Activated B cell treated with CpG ODN at 0.5 μM for 24 hours (primary cell): ENCODE measurements around the gene THEMIS. TPM values are rescaled to one million over a fixed set of nuclear protein-coding genes. Genes with fewer than 3 reads are reported as not detected.
"Not testable (repeated sequence)": the region's sequence is repeated elsewhere in the genome, so short reads cannot be mapped to it uniquely, and the experiment has no call there.

Source experiments
- ATAC-seq: fragments of 200-7000 bp; cut with Tn5 transposase; one replicate; pipeline ENCODE4 v1.10.0; 2021; ENCODE audit warnings: low read depth, mild to moderate bottlenecking, moderate library complexity
- CTCF ChIA-PET: fragments of 350-600 bp; sonication (Branson Sonifier 250); formaldehyde crosslinking; loops from one replicate; lab custom pipeline; 2021; ENCODE audit warnings: antibody characterized with exemption; lab: Charles Lee
- POLR2A ChIA-PET: fragments of 350-600 bp; sonication (Branson Sonifier 250); formaldehyde crosslinking; loops from one replicate; lab custom pipeline; 2021; ENCODE audit warnings: antibody characterized with exemption; lab: Charles Lee
- DNase-seq: peaks from one replicate; pipeline ENCODE4 v3.0.0; 2022
- H3K27ac Mint-ChIP-seq: one replicate; pipeline ENCODE4 v1.8.0; 2020; ENCODE audit warnings: mixed read lengths
- H3K27me3 Mint-ChIP-seq: one replicate; pipeline ENCODE4 v1.8.0; 2021; ENCODE audit warnings: mixed read lengths
- H3K36me3 Mint-ChIP-seq: one replicate; pipeline ENCODE4 v1.8.0; 2021; ENCODE audit warnings: low read depth, mixed read lengths
- H3K4me1 Mint-ChIP-seq: one replicate; pipeline ENCODE4 v1.8.0; 2021; ENCODE audit warnings: mixed read lengths
- H3K4me3 Mint-ChIP-seq: one replicate; pipeline ENCODE4 v1.8.0; 2020; ENCODE audit warnings: mild to moderate bottlenecking, mixed read lengths
- H3K9me3 Mint-ChIP-seq: one replicate; pipeline ENCODE4 v1.8.0; 2020; ENCODE audit warnings: mixed read lengths
- CTCF ChIP-seq: fragments of 200-600 bp; IDR thresholded peaks from one replicate; pipeline ENCODE4 v1.8.0; 2022; ENCODE audit warnings: antibody characterized with exemption, mild to moderate bottlenecking
- intact Hi-C: fragments of 100-400 bp; cut with micrococcal nuclease; formaldehyde crosslinking; loops from one replicate; pipeline ENCODE4 v1.15.1; 2024
- total RNA-seq: library from RNA; stranded (reverse); gene quantifications from 2 replicates; pipeline ENCODE4 v1.2.3, GENCODE V29; 2022

Gene THEMIS
- total RNA-seq, 1 donor from 2014 or later: not detected

GRCh38 chr6:127886603-127887002, 14.3 kb downstream of the THEMIS start:
- DNase-seq (no peak), ATAC-seq (no peak)
- H3K4me3 Mint-ChIP-seq: no peak overlapping the region
- POLR2A ChIA-PET: no interaction called here
- H3K4me1 Mint-ChIP-seq: no peaks in the 10 kb centered on the region
- intact Hi-C loops: no loop called here
- no peaks in the 10 kb centered on the region for H3K27me3 Mint-ChIP-seq
- no peaks in the 10 kb centered on the region for H3K9me3 Mint-ChIP-seq
- TF ChIP-seq CTCF: no peak
- H3K27ac Mint-ChIP-seq: no peak overlapping the region
- CTCF ChIA-PET: no interaction called here
- no peaks in the 10 kb centered on the region for H3K36me3 Mint-ChIP-seq

- no peak for TF ChIP-seq CTCF
- POLR2A ChIA-PET: no interaction called here
- no peaks in the 10 kb centered on the region for H3K4me1 Mint-ChIP-seq
- intact Hi-C loops: no loop called here
- CTCF ChIA-PET: no interaction called here
- no peak for DNase-seq
- no peaks in the 10 kb centered on the region for H3K9me3 Mint-ChIP-seq
- ATAC-seq: no peak
- no peaks in the 10 kb centered on the region for H3K27me3 Mint-ChIP-seq
- H3K4me3 Mint-ChIP-seq: no peak overlapping the region
- H3K27ac Mint-ChIP-seq: no peak overlapping the region
- no peaks in the 10 kb centered on the region for H3K36me3 Mint-ChIP-seq
Observed at GRCh38 chr6:127884134-127884533, 16.7 kb downstream of the THEMIS start.

- intact Hi-C loops, H3K4me1 Mint-ChIP-seq, ATAC-seq, POLR2A ChIA-PET, H3K36me3 Mint-ChIP-seq, CTCF ChIA-PET, H3K4me3 Mint-ChIP-seq, H3K27ac Mint-ChIP-seq, H3K9me3 Mint-ChIP-seq, DNase-seq, H3K27me3 Mint-ChIP-seq: not testable (repeated sequence)
Observed at GRCh38 chr6:127881949-127882348, 18.9 kb downstream of the THEMIS start.

GRCh38 chr6:127880429-127880828, 20.4 kb downstream of the THEMIS start:
- H3K27me3 Mint-ChIP-seq: no peaks in the 10 kb centered on the region
- H3K9me3 Mint-ChIP-seq: no peaks in the 10 kb centered on the region
- no peak overlapping the region for H3K27ac Mint-ChIP-seq
- H3K36me3 Mint-ChIP-seq: no peaks in the 10 kb centered on the region
- no peak for TF ChIP-seq CTCF
- H3K4me3 Mint-ChIP-seq: no peak overlapping the region
- DNase-seq (no peak), ATAC-seq (no peak)
- ChIA-PET POLR2A (no interaction called here), CTCF (no interaction called here)
- H3K4me1 Mint-ChIP-seq: no peaks in the 10 kb centered on the region
- intact Hi-C loops: no loop called here

- ATAC-seq (no peak), DNase-seq (no peak)
- no peaks in the 10 kb centered on the region for H3K9me3 Mint-ChIP-seq
- no peak overlapping the region for H3K4me3 Mint-ChIP-seq
- H3K27me3 Mint-ChIP-seq: no peaks in the 10 kb centered on the region
- intact Hi-C loops: no loop called here
- no peaks in the 10 kb centered on the region for H3K36me3 Mint-ChIP-seq
- no peak overlapping the region for H3K27ac Mint-ChIP-seq
- ChIA-PET POLR2A (no interaction called here), CTCF (no interaction called here)
- TF ChIP-seq CTCF: no peak
- no peaks in the 10 kb centered on the region for H3K4me1 Mint-ChIP-seq
Observed at GRCh38 chr6:127879685-127880084, 21.2 kb downstream of the THEMIS start.

GRCh38 chr6:127878115-127878514, 22.7 kb downstream of the THEMIS start:
- POLR2A ChIA-PET: no interaction called here
- CTCF ChIA-PET: no interaction called here
- intact Hi-C loops: no loop called here
- no peaks in the 10 kb centered on the region for H3K36me3 Mint-ChIP-seq
- TF ChIP-seq CTCF: no peak
- no peaks in the 10 kb centered on the region for H3K27me3 Mint-ChIP-seq
- ATAC-seq (no peak), DNase-seq (no peak)
- no peak overlapping the region for H3K27ac Mint-ChIP-seq
- no peaks in the 10 kb centered on the region for H3K4me1 Mint-ChIP-seq
- no peak overlapping the region for H3K4me3 Mint-ChIP-seq
- H3K9me3 Mint-ChIP-seq: no peaks in the 10 kb centered on the region
